ENCODE data around the gene PODXL.
A peak's percentile ranks its signal among the peaks of the same experiment; 100 is the strongest.
"Not testable (repeated sequence)": the region's sequence is repeated elsewhere in the genome, so short reads cannot be mapped to it uniquely, and the experiment has no call there.

PODXL gene

DNA sequence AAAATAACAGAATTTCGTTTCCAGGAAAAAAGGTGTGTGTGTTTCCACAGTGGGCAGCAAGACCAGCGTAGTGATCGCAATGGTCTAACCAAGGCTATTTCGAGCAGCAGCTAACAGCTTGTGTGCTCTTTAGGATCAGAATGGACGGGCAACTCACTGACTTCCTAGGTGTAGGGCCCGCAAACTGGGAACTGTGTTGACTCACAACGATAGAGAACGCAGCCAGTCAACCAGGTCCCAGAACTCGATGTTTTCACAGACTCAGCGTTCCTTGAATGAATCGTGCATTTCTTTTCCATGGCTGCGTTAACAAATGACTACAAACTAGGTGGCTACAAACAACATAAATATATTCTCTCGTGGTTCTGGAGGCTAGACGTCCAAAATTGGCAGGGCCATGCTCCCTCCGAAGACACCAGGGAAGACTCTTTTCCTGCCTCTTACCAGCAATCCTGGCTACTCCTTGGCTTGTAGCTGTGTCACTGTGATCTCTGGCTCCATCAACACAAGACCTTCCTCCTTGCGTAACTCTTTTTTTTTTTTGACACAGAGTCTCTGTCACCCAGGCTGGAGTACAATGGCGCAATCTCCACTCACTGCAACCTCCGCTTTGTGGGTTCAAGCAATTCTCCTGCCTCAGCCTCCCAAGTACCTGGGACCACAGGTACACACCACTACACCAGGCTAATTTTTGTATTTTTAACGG, 39.1 kb downstream of the PODXL start:
- Histone ChIP-seq H3K27ac (no peak overlapping the region), H3K4me3 (no peak overlapping the region)

DNA sequence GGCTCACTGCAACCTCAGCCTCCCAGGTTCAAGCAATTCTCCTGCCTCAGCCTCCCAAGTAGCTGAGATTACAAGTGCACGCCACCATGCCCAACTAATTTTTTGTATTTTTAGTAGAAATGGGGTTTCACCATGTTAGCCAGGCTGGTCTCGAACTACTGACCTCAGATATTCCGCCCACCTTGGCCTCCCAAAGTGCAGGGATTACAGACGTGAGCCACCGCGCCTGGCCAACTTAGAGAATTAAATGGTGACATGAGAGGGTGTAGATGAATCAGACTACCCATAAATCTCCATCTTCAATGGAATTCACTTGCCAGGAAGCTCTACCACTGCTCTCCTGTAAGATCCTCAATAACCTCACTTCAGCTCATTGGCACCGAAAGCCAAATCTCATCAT, 41.0 kb downstream of the PODXL start:
- H3K4me3 ChIP-seq, H3K27ac ChIP-seq: not testable (repeated sequence)

DNA sequence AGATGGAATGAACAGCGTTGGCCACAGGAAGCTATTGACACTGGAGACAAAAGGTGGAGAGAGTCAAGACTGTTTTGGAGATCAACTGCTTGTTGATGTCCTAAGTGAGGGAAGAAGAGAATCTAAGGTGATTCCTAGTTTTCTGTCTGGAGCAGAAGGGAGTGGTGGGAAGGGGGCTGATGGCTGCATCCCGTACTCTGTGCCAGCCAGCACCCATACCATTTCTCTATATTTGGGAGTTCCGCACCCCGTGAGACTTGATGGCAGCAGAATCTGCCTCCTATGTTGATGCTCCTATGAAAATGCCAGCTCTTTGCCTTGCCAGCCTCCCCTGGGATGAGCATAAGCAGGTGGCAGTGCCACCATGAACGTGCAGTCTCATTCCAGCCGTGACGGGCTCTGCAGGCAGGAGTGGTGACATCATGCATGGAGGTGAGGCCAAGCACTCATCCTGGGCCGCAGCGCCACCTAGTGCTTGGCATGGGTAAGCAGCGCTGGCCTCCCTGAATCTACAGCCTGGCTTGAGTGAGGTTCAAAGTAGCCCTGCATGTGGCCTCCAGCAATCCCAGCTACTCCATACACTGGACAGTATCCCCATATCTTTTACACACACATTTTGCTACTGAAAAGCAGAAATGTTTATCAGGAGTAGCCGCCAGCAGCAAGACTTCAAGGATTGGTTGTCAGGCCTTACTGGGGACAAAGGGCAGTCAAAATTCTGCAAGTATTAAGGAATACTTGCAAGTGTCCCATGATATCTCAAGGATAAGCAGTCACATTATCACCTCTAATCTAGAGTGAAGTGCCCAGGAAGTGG, 43.0 kb downstream of the PODXL start:
- no peak overlapping the region for H3K27ac ChIP-seq
- no peak overlapping the region for H3K4me3 ChIP-seq

DNA sequence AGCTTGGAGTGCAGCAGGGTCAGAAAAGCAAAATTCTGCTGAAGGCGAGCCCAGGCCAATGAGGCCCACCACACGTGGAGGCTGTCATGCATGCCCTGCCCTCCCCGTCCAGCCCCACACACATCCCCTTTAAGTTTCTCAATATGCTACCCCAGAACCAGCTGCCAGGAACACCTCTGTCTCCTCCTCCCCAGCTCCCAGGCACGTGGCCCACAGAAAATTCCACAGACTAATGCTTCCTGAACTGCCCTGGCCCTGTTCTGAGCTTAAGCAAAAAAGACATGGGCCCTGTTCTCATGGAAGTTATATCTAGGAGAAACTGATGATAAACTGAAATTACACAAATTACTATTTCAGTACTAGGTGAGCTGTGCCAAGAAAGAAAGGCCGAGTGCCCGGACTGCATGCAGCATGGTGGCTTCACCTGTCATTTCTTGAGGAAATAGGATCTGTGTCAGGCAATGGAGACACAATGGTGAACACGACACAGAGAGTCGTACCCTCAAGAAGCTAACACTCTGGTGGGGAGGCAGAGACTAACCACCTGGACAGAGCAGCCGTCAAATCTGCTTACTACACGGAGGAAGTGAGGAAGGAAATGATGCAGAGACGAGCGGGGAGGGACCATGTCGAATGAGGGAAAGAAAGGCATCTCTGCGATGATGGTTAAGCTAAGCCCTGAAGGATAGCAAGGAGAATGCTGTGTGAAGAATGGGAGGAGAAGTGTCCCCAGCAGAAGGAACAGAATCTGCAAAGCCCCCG, 44.5 kb downstream of the PODXL start:
- Histone ChIP-seq H3K4me3 (no peak overlapping the region), H3K27ac (no peak overlapping the region)

DNA sequence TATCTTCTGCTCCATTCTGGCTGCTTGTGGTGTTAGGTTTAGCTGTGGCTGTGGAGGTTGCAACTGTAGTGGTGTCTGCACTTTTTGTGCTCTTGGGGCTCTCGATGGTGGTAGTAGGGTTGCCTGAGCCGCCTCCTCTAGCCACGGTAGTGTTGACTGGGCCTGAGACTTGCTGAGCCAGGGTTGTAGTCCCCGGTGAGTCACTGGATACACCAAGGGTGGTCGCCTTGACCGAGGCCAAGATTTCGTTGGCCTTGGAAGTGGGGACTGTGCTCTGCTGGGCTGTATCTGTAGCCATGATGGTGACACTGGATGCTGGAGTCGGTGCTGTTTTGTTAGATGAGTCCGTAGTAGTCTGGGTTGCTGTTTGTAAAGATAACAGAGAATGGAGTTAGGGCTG, 45.4 kb downstream of the PODXL start:
- Histone ChIP-seq H3K4me3 (no peak overlapping the region), H3K27ac (no peak overlapping the region)

DNA sequence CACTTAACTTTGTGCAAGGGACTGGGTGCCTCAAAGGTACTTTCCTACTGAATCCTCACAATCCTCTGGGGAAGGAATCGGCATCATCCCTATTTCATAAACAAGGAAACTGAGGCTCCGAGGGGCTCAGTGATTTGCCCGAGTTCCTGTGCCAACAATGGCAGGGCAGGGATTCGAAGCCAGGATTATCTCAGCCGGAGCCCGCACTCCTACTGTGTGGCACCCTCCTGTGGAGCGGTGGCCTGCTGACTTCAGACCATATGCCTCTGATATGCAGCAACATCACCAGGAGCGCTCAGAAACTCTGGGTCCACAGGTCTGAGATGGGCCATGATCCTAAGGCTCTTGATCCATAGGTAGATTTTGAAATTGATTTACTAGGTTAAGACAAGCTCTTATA, 46.6 kb downstream of the PODXL start:
- Histone ChIP-seq H3K27ac (no peak overlapping the region), H3K4me3 (no peak overlapping the region)

DNA sequence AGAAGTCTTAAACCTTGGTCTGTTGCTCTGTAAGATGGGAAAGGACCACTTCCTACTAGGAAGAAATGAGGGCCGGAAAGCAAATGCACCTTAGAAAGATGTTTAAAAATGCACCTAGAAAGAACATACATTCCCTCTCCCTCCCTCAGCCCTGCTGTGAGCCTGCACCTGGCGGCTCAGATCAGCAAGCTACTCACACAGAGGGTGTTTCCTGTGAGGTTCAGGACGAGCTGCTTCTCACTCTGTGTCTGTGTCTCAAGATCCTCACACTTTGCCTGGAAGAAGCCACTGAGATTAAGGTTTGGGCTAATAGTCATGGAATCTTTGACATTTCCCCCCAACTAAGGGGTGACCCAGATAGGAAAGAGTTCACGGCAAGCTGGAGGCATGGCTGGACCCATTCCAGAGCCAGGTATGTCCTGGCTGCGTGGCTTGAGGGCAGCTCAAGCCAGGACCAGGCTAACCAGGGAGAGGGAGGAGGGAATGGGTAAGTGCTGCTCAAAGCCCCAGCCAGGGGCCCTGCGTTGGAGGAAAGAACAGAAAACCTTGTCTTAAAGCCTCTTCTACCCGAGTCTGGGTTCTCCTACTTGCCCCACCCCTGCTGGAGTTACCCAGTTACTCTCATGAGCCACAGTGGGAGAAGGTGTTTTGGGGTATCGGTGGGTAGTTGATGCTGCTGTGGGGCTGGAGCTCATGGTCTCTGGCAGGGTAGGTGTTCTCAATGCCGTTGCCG, 47.5 kb downstream of the PODXL start:
- no peak overlapping the region for H3K27ac ChIP-seq
- no peak overlapping the region for H3K4me3 ChIP-seq

DNA sequence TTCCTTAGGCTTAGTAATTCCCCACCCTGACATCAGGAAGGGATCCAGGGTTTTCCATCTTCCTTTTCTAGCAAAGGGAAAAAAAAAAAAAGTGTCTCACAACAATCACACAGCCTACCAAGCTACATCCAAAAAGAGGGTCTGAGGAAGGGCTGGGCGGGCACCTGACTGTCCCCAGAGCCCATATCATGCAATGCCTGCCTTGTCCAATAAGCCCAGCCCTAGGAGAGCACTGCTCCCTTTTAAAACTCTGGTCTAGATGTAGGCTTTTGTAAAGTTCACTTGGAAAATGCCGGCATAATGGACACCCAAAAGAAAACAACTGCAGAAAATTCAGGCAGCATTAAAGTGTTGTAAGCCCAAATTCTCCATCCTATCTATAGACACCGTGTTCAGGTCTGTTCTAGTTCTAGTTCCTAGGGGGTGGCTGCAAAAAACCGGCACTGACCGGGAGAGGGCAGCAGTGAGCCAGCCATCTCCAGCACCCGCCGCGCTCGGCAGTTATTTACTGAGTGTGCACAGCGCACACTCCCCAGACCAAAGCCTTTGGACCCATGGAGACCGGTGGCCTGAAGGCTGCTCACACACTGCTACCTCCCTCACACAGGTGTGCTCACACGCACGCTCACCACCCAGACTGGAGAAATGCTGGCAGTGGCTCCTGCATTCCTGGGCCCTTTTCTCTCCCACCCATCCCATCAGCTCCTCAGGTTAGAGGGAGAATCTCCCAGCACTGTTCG, 48.7 kb downstream of the PODXL start:
- no peak overlapping the region for H3K27ac ChIP-seq

DNA sequence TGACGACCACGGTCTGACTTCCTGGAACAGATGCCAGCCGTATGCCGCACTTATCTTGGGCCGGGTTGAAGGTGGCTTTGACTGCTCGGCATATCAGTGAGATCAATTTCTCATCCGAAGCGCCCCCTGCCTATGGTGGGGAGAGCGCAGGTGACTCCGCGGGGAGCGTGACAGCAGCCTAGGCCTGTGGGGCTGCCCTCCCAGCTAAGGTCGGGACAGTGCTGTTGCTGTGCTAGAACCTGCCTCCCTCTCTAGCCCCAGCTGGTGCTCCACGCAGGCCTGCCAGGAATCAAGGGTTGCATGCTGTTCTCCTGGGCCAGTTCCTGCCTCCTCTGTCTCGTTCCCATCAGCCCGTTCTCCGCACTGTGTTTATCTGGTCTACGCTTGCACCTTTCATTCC, 49.8 kb downstream of the PODXL start:
- no peak overlapping the region for H3K4me3 ChIP-seq
- no peak overlapping the region for H3K27ac ChIP-seq

More for the DNA sequence above, 48.7 kb downstream of the PODXL start:
- no peak overlapping the region for H3K4me3 ChIP-seq

DNA sequence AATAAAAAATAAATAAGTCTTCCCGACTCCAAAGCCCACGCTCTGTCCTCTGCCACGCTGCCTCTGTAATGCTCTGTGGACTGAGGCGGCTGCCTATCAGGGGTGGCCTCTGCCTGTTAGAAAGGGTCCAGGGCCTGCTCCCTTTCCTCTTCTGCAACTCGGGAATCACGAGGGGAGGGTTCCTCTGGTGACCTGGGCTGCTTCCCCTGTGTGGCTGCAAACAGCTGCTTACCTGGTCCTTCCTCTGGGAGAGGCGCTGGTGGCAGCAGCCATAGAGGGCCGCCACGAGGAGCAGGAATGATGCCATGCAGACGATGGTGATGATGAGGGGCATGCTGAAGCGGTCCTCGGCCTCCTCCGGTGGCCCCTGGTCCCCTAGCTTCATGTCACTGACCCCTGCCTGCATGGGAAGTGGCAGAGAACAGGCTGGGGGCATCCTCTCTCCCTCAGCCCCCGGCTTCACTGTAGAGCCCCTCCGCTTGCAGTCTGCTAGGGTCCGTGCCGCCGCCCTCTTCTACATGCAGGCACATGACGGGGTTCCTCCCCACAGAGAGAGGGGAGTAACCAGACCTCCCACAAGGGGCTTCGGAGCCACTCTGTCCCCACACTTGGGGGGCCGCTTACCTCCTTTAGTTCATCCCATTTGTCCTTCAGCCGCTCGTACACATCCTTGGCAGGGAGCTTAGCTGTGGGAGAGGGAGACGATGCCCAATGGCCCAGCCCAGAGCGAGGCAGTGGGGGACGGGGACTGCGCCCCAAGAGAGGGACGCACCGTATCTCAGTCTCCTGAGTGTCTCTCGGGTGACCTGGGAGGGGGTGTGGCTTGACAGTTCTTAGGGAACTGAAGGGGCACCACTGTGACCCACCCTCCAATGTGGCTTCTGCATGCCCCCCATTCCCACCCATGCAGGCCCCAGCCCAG, 50.5 kb downstream of the PODXL start:
- no peak overlapping the region for H3K27ac ChIP-seq
- H3K4me3 ChIP-seq: no peak overlapping the region

DNA sequence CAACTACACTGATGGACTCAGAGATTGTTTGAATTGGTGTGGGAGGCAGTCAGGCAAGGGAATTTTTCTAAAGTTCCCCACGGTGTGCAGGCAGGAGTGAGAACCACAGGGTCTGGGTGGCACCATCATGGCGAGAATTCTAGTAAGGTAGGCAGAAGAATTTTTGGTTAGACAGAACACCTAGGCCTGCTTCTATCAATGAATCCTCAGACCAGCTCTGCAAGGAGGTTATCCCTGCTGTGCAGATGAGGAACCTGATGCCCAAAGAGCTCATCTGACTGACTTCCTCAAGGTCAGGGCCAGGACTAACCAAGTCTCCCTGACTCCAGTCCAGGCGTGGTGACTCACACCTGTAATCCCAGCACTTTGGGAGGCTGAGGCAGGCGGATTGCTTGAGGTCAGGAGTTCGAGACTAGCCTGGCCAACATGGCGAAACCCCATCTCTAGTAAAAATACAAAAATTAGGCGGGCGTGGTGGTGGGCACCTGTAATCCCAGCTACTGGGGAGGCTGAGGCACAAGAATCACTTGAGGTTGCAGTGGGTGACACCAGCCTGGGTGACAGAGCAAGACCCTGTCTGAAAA, 51.3 kb downstream of the PODXL start:
- H3K4me3 ChIP-seq, H3K27ac ChIP-seq: not testable (repeated sequence)

DNA sequence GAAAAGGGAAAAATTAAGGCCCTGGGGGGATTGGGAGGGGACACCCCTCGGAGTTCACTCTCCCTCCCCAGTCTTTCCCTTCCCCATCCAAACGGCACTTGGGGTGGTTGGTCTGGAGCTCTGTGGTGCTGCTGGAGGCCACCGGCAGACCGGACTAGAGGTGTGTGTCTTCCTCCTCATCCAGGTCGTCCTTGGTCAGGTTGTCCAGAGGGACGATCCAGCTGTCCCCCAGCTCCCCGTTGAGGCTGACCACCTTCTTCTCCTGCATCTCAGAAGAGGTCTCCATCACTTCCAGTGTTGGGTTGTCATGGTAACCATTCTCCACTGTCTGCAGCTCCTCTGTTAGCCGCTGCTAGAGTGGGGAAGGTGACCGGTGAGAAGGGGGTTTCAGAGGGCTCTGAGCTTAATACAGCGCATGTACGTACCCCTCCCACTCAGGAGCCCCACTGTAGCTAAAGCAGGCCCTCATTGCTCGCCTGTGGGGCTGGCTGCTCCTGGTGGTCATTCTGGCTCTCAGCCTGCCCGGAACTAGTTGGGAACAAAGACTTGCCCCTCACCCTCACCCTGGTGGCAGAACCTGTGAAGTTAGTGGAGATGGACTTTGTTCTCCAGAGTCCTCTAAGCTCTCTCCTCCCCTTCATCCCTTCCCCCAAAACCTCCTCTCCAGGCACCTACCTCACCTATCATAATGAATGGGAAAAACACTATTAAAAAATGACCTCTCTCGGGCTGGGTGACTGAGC, 52.1 kb downstream of the PODXL start:
- Histone ChIP-seq H3K4me3 (no peak overlapping the region), H3K27ac (no peak overlapping the region)

DNA sequence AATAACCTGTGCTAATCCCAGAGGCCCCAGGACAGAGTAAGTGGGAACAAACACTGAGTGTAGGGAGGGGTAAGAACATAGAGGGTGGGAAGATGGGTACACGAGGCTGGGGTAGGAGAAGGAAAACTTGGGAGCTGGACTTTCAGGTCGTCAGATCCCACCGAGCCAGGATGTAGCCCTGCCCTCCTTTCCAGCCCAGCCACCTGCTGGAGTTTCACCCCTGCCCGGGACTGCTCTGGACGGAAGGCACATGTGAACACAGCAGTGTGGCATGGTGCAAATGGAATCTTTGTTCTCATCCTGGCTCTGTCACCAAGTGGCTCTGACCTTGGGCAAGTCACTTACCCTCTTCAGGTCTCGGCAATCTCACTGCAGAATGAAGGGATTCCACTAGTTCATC, 52.8 kb downstream of the PODXL start:
- peak overlapping the region in 5 of 21 experiments; percentile 5 to 43 (median 17) for H3K27ac ChIP-seq
- H3K4me3 ChIP-seq: no peak overlapping the region

DNA sequence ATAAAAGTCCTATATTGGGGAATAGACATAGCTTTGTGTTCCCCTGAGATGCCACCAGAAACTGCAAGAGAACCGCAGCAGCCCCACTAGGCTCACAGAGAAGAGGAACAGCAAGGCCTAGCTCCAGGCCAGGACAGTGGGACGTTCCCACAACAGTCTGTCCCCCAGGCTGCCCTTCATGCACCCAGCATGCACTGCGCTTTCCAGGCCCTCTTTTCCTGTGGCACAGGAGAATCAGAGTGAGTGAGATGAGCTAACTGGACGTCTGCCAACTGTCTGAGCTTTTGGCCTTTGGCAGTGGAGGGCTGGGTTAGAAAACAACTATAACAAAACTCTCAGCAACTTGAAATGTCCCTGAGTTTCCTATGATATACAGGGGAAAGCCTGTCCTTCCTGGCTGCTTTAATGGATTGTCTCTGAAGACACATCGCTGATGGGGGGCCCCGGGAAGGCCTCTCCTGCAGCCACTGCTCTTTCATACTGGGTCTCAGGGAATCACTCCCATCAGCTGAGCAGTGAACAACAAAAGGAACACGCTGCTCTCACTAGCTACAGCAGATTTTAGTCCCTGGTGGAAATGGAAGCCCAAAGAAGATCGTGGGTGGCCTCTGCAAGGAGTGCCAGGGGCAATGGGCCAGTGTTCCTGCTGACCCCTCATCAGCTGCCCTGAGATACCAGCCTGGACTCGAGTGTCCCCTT, 53.5 kb downstream of the PODXL start:
- no peak overlapping the region for H3K4me3 ChIP-seq
- peak overlapping the region in 5 of 21 experiments; percentile 5 to 53 (median 28) for H3K27ac ChIP-seq

DNA sequence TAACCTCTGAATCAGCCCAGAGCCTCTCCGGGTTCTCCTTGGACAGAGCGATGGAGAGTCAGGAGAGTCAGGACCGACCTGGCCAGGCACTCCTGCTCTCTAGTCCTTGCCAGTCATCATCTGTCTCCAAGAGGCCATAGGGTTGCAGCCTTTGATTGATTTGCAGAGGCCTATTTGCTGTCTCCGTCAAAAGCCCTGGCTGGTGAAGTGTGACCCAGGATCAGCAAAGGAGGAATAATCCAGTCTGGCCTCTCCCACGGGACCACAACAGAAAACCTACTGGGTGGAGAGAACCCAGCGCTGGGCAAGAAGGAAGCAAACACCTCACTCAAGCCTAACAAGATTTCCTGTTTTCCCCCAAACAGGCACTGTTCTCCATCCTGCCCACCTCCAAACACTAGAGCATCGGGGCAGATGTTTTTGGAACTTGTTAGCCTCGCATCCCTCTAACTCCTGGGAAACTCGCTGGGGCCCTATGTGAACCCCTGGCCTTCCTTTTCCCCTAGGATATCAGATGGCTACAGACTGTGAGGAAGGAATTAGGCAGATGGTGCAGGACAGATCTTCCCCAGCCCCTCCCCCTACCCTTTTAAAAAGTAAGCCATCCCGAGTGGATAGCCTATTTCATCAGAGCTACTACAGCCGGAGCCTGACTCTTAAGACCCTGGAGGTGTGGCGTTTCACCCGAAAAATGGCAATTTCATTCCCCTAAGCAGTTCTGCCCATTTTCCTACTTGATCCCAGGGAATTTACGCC, 54.3 kb downstream of the PODXL start:
- Histone ChIP-seq H3K27ac (peak overlapping the region in 5 of 21 experiments; percentile 1 to 53 (median 19)), H3K4me3 (no peak overlapping the region)

DNA sequence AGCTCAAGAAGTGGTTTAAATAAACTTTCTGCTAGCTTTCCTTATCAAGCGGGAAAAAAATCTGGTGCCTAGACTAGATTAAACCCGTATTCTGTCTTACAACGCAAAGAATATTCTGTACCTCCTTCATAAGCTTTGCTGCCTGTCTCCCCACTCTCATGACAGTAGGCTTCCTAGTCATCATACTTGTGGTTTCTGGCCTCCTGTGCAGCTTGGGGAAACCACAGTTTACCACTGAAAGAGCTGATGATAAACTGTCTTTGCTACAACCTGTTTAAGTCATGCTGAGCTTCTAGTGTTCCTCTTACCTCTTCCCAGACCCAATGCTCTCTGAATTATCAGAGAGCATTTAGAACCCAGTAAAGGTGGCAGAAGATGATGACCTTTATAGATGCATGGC, 55.0 kb downstream of the PODXL start:
- Histone ChIP-seq H3K27ac (peak overlapping the region in 3 of 21 experiments; percentile 7 to 19 (median 9)), H3K4me3 (no peak overlapping the region)

All from skin epidermis (tissue), 12 donors.